GM23248 (cell line): Measurements from ENCODE around the gene MGST2. TPM values are rescaled to one million over a fixed set of nuclear protein-coding genes. Genes with fewer than 3 reads are reported as not detected.

Experiments
- DNase-seq: peaks from one replicate; pipeline ENCODE4 v3.0.0-alpha.2; 2015
- H2AFZ ChIP-seq: fragments of 200-600 bp; sonication (generic); 2 replicates; pipeline ENCODE4 v1.6.1; 2016; ENCODE audit warnings: antibody characterized with exemption
- H3F3A ChIP-seq: fragments of 200-600 bp; sonication (generic); 2 replicates; pipeline ENCODE4 v1.6.1; 2016; ENCODE audit warnings: mild to moderate bottlenecking, antibody characterized with exemption, mixed run types; ENCODE audit not compliant: insufficient read depth
- H3K27ac ChIP-seq: fragments of 200-600 bp; sonication (generic); 2 replicates; pipeline ENCODE4 v1.5.1; 2016; ENCODE audit warnings: mild to moderate bottlenecking
- H3K27me3 ChIP-seq: fragments of 200-600 bp; sonication (generic); replicated peaks from 2 replicates; pipeline ENCODE4 v1.6.1; 2016; ENCODE audit warnings: mild to moderate bottlenecking; ENCODE audit not compliant: insufficient read depth
- H3K36me3 ChIP-seq: fragments of 200-600 bp; sonication (generic); 2 replicates; pipeline ENCODE4 v1.6.1; 2016; ENCODE audit warnings: low read depth, mild to moderate bottlenecking
- H3K4me1 ChIP-seq: fragments of 200-600 bp; sonication (generic); 2 replicates; pipeline ENCODE4 v1.6.1; 2016; ENCODE audit warnings: mild to moderate bottlenecking; ENCODE audit not compliant: insufficient read depth
- H3K4me2 ChIP-seq: fragments of 200-600 bp; sonication (generic); one replicate; pipeline ENCODE4 v1.6.1; 2016; ENCODE audit warnings: mild to moderate bottlenecking; ENCODE audit not compliant: unreplicated experiment
- H3K4me3 ChIP-seq: fragments of 200-600 bp; sonication (generic); 2 replicates; pipeline ENCODE4 v1.5.1; 2016; ENCODE audit warnings: mild to moderate bottlenecking
- H3K79me2 ChIP-seq: fragments of 200-600 bp; sonication (generic); 2 replicates; pipeline ENCODE4 v1.6.1; 2016; ENCODE audit warnings: mild to moderate bottlenecking; ENCODE audit not compliant: insufficient read depth
- H3K9ac ChIP-seq: fragments of 200-600 bp; sonication (generic); 2 replicates; pipeline ENCODE4 v1.6.1; 2016; ENCODE audit warnings: mild to moderate bottlenecking
- H3K9me2 ChIP-seq: fragments of 200-600 bp; sonication (generic); 2 replicates; pipeline ENCODE4 v1.6.1; 2016; ENCODE audit warnings: mixed run types, mild to moderate bottlenecking, moderate library complexity; ENCODE audit not compliant: insufficient read depth
- H3K9me3 ChIP-seq: fragments of 200-600 bp; sonication (generic); one replicate; pipeline ENCODE4 v1.6.1; 2017; ENCODE audit warnings: low read depth
- H4K20me1 ChIP-seq: fragments of 200-600 bp; sonication (generic); 2 replicates; pipeline ENCODE4 v1.6.0; 2016; ENCODE audit not compliant: insufficient read depth
- EZH2 ChIP-seq: fragments of 200-600 bp; sonication (generic); IDR thresholded peaks from 2 replicates; pipeline ENCODE4 v1.6.1; 2018; ENCODE audit warnings: antibody characterized with exemption, mild to moderate bottlenecking; ENCODE audit not compliant: insufficient read depth, poor library complexity, severe bottlenecking
- EZH2phosphoT487 ChIP-seq: fragments of 200-600 bp; sonication (generic); IDR thresholded peaks from 2 replicates; pipeline ENCODE4 v1.6.1; 2018; ENCODE audit warnings: antibody characterized with exemption, moderate library complexity, mild to moderate bottlenecking, low read depth; ENCODE audit not compliant: insufficient read depth
- WGBS, 2 experiments: methylation state at CpG; one replicate each; pipeline ENCODE4 v1.1.6; 2015 to 2017; ENCODE audit warnings: low lambda C conversion rate in 2 of 2, low coverage in 1 of 2; ENCODE audit errors: missing lambda C conversion rate in 2 of 2; 5-methylcytosine and 5-hydroxymethylcytosine counted together
- in situ Hi-C: fragments of 300-500 bp; cut with MboI; formaldehyde crosslinking; loops from 2 replicates; pipeline ENCODE4 v1.15.0; 2020
- polyA plus RNA-seq: library from polyadenylated mRNA; unstranded; fragments of >200 nt; fragmentation: Nextera tagmentation; extraction: Ambion mirVana; gene quantifications from 2 replicates; pipeline ENCODE4 v1.2.1, GENCODE V29; 2016
- total RNA-seq: library from RNA; depleted of rRNA; stranded (reverse); fragments of >200 nt; shearing (Covaris generic); gene quantifications from 2 replicates; pipeline ENCODE4 v1.2.3, GENCODE V29; 2014

MGST2 gene
- total and polyA plus RNA-seq, 2 experiments from 2014 or later, result 7.5 to 17.9 TPM

DNA sequence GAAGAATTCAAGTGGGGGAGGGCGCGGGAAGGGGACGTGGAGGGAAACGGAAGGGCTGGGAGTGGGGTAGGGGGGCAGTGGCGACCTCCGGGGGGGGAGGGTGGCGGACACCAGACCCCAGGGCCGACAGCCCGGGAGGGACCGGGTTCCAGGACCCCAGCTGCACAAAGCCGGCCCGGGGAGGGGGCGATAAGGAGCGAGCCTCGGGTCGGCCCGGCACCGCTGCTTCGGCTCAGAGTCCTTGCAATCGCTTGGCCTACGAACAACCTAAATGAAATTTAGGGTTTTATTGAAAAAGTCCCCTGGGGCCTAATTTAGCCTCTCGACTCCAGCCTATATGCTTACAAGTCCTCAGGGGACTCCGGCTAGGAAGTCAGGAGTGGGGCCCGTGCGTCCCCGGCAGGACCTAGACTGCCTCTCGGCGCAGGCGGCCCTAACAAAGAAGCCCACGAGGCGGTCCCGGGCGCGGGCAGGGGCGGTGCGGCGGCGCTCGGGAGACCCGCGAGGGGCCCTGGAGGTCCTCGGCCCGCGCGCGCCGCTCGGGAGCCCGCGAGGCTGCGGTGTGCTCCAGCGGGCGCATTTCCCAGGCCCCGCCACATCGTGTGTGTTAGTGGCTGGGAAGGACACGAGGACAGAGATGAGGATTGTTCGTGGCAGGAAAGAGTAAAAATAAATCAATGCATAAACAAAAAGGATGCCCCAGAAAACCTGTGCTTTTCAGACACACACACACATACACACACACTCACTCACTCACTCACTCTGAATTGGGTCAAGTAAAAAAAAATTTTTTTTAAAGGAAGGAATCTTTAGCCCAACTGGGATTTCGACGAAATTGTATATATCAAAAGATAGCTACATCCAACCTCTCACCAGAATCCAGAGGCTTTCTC, 70.0 kb downstream of the MGST2 start:
- in situ Hi-C loops, result loop anchor here (10.0 to 25.0 kb wide), 2 partner anchors 419 to 527 kb away; partner anchors contain the start of gene MAML3
- DNase-seq, result peak; percentile 50
- Histone ChIP-seq H3K79me2 (no peaks in the 10 kb centered on the region), H2AFZ (peak overlapping the region; percentile 95), H3K9me3 (no peaks in the 10 kb centered on the region), H3K27me3 (no peaks in the 10 kb centered on the region), H3K4me2 (peak overlapping the region; percentile 95), H3K36me3 (no peaks in the 10 kb centered on the region), H3F3A (0 out of 2 replicates have a peak, but pooled peaks cover 13% of the 10 kb centered on the region), H4K20me1 (no peaks in the 10 kb centered on the region), H3K9ac (peak overlapping the region; percentile 84), H3K9me2 (no peaks in the 10 kb centered on the region), H3K4me1 (peaks cover 7% of the 10 kb centered on the region), H3K4me3 (peak overlapping the region; percentile 79), H3K27ac (no peak overlapping the region)
- WGBS, 2 experiments, result 15 to 23% methylated on average over 46 to 59 of the region's 59 CpGs
- TF ChIP-seq EZH2 (no peak), EZH2phosphoT487 (no peak)

GRCh38 chr4:139736274-139736660, 70.6 kb downstream of the MGST2 start:
- Histone ChIP-seq H3K36me3 (no peaks in the 10 kb centered on the region), H3K4me3 (no peak overlapping the region), H3K27me3 (no peaks in the 10 kb centered on the region), H3K9ac (0 out of 2 replicates have a peak overlapping the region, but pooled peaks have one; percentile 84), H3K4me2 (no peak overlapping the region), H2AFZ (peak overlapping the region; percentile 95; the same call in 1 of the 2 replicates), H3K9me3 (no peaks in the 10 kb centered on the region), H4K20me1 (no peaks in the 10 kb centered on the region), H3K27ac (no peak overlapping the region), H3K79me2 (no peaks in the 10 kb centered on the region), H3K4me1 (peaks cover 13% of the 10 kb centered on the region), H3F3A (0 out of 2 replicates have a peak, but pooled peaks cover 13% of the 10 kb centered on the region), H3K9me2 (no peaks in the 10 kb centered on the region)
- TF ChIP-seq EZH2 (no peak), EZH2phosphoT487 (no peak)
- WGBS, 2 experiments, result 82 to 83% methylated on average over 5 of the region's 5 CpGs
- in situ Hi-C loops, result loop anchor here (10.0 to 25.0 kb wide), 2 partner anchors 419 to 526 kb away; partner anchors contain the start of gene MAML3
- peak; percentile 35 for DNase-seq

DNA sequence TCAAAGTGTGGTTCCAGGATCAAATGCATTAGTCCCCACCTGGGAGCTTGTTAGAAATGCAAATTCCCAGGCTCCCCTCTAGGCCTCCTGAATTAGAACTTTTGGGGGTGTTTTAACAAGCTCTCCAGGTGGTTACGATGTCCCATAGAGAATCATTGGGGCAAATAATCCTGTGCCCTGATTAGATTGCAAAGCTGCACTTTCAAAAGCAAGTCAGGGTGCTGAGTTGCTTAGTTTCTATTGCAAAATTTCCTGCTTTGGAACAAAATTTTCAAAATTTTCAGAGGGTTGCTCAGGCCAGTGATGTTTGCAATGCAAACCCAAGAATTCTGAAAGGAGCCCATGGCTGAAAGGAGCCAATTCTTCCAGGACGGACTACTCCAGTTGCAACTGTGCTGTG, 71.0 kb downstream of the MGST2 start:
- H3K9me2 ChIP-seq, result no peaks in the 10 kb centered on the region
- DNase-seq, result peak; percentile 43
- H3K36me3 ChIP-seq, result no peaks in the 10 kb centered on the region
- no peaks in the 10 kb centered on the region for H3K9me3 ChIP-seq
- 0 out of 2 replicates have a peak, but pooled peaks cover 13% of the 10 kb centered on the region for H3F3A ChIP-seq
- no peaks in the 10 kb centered on the region for H3K27me3 ChIP-seq
- H3K4me1 ChIP-seq, result peaks cover 13% of the 10 kb centered on the region
- H3K4me2 ChIP-seq, result no peak overlapping the region
- TF ChIP-seq EZH2, result no peak
- no peak for TF ChIP-seq EZH2phosphoT487
- no peaks in the 10 kb centered on the region for H4K20me1 ChIP-seq
- in situ Hi-C loops, result loop anchor here (10.0 to 25.0 kb wide), 2 partner anchors 418 to 526 kb away; partner anchors contain the start of gene MAML3
- WGBS, 2 experiments, result 83 to 85% methylated on average over 2 of the region's 2 CpGs
- H3K27ac ChIP-seq, result no peak overlapping the region
- H3K4me3 ChIP-seq, result no peak overlapping the region
- H3K9ac ChIP-seq, result no peak overlapping the region
- no peak overlapping the region for H2AFZ ChIP-seq
- H3K79me2 ChIP-seq, result no peaks in the 10 kb centered on the region

DNA sequence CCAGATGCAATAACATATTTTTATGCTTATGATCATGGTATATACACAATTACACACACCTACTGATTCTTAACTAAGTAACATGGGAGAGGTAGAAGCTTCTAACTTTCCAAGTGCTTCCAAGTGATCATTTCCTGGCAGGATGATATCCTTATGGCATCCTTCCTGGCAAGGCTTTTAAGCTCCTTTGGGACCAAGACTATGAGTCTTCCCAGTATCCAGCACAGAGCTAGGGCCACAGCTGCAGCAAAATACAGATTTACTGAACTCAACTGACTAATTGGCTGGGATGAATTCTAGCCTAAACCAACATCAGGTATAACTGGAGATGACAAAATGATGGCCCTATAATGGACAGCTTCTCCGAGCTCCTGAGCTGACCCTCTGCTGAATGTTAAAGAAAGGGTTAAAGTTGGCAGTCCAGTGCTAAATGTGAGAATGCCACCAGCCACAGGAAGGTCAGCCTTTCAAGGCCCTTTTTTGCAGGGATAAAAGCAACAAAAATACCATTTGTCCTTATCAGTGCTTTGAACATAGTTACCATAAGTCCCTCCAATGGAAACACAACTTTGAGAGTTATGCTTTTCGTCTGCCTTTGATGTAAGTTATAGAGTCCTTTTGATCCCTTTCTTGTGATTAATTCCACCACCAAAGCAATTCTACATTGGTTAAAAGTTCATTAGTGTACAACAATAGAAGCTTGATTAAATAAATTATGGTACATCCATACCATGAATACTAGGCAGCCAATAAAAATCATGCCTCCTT, 73.4 kb downstream of the MGST2 start:
- H3K36me3 ChIP-seq, result no peaks in the 10 kb centered on the region
- no peak for TF ChIP-seq EZH2
- TF ChIP-seq EZH2phosphoT487, result no peak
- no peaks in the 10 kb centered on the region for H3K9me2 ChIP-seq
- H3K4me2 ChIP-seq, result no peak overlapping the region
- WGBS, 2 experiments, result 93 to 95% methylated on average over 2 of the region's 2 CpGs
- 0 out of 2 replicates have a peak, but pooled peaks cover 13% of the 10 kb centered on the region for H3F3A ChIP-seq
- DNase-seq, result peak; percentile 32
- in situ Hi-C loops, result loop anchor here (10.0 to 25.0 kb wide), 2 partner anchors 416 to 523 kb away; partner anchors contain the start of gene MAML3
- H4K20me1 ChIP-seq, result no peaks in the 10 kb centered on the region
- no peak overlapping the region for H3K4me3 ChIP-seq
- no peak overlapping the region for H3K9ac ChIP-seq
- peaks cover 13% of the 10 kb centered on the region for H3K4me1 ChIP-seq
- H3K9me3 ChIP-seq, result no peaks in the 10 kb centered on the region
- no peak overlapping the region for H3K27ac ChIP-seq
- H3K79me2 ChIP-seq, result no peaks in the 10 kb centered on the region
- no peak overlapping the region for H2AFZ ChIP-seq
- H3K27me3 ChIP-seq, result no peaks in the 10 kb centered on the region
